ENCODE measurements around the gene CDH5. TPM values are rescaled to one million over a fixed set of nuclear protein-coding genes. Genes with fewer than 3 reads are reported as not detected.

CDH5 gene
- total and polyA plus RNA-seq, 2 of the 8 experiments (the other 6 are each of a cell fraction or from before 2014, with no cell fraction given) = 0.32 TPM

DNA sequence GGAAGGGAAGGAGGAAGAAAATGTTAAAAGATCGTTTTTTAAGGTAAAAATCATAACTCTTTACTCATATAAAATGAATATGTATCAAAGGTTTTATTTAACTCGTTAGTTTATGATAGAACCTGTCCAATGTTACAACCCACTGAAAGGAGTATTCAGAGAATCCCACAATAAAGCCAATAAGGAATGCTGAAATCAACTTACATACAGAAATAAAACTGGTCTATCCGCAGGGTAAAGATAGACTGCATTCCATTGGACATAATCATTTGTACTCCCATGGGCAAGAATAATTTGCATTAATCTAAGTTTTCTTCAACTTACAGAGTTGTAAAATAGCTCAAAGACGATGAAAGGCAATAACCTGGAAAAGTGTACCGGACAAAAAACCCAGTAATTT is 42.7 kb downstream of the CDH5 start (continued):
- TF ChIP-seq SIX5 (IDR thresholded peaks at IDR 0.05; ENCODE audit: low read depth, low read length) (no peak), TEAD4 (IDR thresholded peaks at IDR 0.05; ENCODE audit: low read depth, low read length) (no peak)

GRCh38 chr16:66412182-66412581 is 45.7 kb downstream of the CDH5 start:
- H3K4me3 ChIP-seq (ENCODE audit: extremely low read depth in 1 of 4, insufficient read depth in 2 of 4, low read depth in 3 of 4, low read length in 4 of 4) = no peak overlapping the region
- H2AK5ac ChIP-seq (ENCODE audit: low read depth, low read length) = no peak overlapping the region
- no peak overlapping the region for H3K4me2 ChIP-seq (ENCODE audit: insufficient read depth in 1 of 2, low read depth in 2 of 2, low read length in 2 of 2)
- no peak overlapping the region for H3K23ac ChIP-seq (ENCODE audit: insufficient read length)
- ChIA-PET CTCF (ENCODE audit: partially characterized antibody) (interaction anchor here (11.3 kb wide), 1 partner anchor 66 kb away, joined by 226 read pairs; no protein-coding TSS in a partner anchor), POLR2A (ENCODE audit: partially characterized antibody) (no interaction called here)
- H2BK20ac ChIP-seq (ENCODE audit: low read length) = no peak overlapping the region
- no peaks in the 10 kb centered on the region for H3K79me2 ChIP-seq (ENCODE audit: control insufficient read depth in 1 of 2, insufficient read depth in 2 of 2, low read length in 2 of 2)
- no peak overlapping the region for H4K8ac ChIP-seq (ENCODE audit: extremely low read depth, insufficient read depth, low read length)
- H2AFZ ChIP-seq (ENCODE audit: low read length) = no peak overlapping the region
- H4K91ac ChIP-seq (replicated peaks; ENCODE audit: insufficient read length, low read length) = no peak overlapping the region
- no peak overlapping the region for H3K9ac ChIP-seq (replicated peaks in 1 of 4; ENCODE audit: extremely low read depth in 1 of 4, low read depth in 3 of 4, low read length in 3 of 4)
- H3K79me1 ChIP-seq (ENCODE audit: low read depth, low read length) = no peaks in the 10 kb centered on the region
- H3K23me2 ChIP-seq (ENCODE audit: low read depth, low read length) = no peaks in the 10 kb centered on the region
- H4K5ac ChIP-seq (ENCODE audit: insufficient read length, low read depth, low read length) = no peak overlapping the region
- no peak overlapping the region for H2BK120ac ChIP-seq (replicated peaks; ENCODE audit: low read depth, low read length)
- H3K18ac ChIP-seq (ENCODE audit: extremely low read depth, low read length) = no peak overlapping the region
- H3K56ac ChIP-seq (replicated peaks; ENCODE audit: insufficient read length, low read depth, low read length) = no peak overlapping the region
- no peak overlapping the region for H2BK15ac ChIP-seq (ENCODE audit: low read length)
- H3K14ac ChIP-seq (ENCODE audit: insufficient read length) = no peak overlapping the region
- FAIRE-seq = no peak
- no peak overlapping the region for H3K27ac ChIP-seq (ENCODE audit: low read depth, low read length)
- no peaks in the 10 kb centered on the region for H3K36me3 ChIP-seq (ENCODE audit: control insufficient read depth in 2 of 4, insufficient read depth in 4 of 4, low read length in 3 of 4)
- peaks cover 0 to 2% (median 0%) of the 10 kb centered on the region in 4 experiments; a peak in 1 of 7 replicates for H3K27me3 ChIP-seq (replicated peaks in 1 of 4; ENCODE audit: control insufficient read depth in 3 of 4, extremely low read depth in 1 of 4, insufficient read depth in 3 of 4, low read length in 3 of 4)
- H3K4ac ChIP-seq (replicated peaks; ENCODE audit: insufficient read length, low read depth, low read length) = no peak overlapping the region
- H3K4me1 ChIP-seq (replicated peaks in 1 of 4; ENCODE audit: control insufficient read depth in 3 of 4, insufficient read depth in 4 of 4, low read length in 3 of 4) = no peaks in the 10 kb centered on the region
- no peaks in the 10 kb centered on the region for H4K20me1 ChIP-seq (replicated peaks in 1 of 2; ENCODE audit: control insufficient read depth in 1 of 2, insufficient read depth in 2 of 2, low read length in 2 of 2)
- no peak overlapping the region for H2BK12ac ChIP-seq (ENCODE audit: low read depth, low read length)
- DNase-seq (ENCODE audit: low read depth in 1 of 2, low spot score in 2 of 2) = no peak
- H3K9me3 ChIP-seq (ENCODE audit: insufficient read depth in 2 of 2, low read depth in 1 of 2, low read length in 1 of 2) = no peaks in the 10 kb centered on the region
- H2BK5ac ChIP-seq (ENCODE audit: low read depth, low read length) = no peak overlapping the region
- TF ChIP-seq CHD2 (IDR thresholded peaks at IDR 0.05; ENCODE audit: low read length) (no peak), TCF12 (IDR thresholded peaks at IDR 0.05; ENCODE audit: low read depth, low read length) (no peak), POLR2A (IDR thresholded peaks at IDR 0.05; ENCODE audit: control extremely low read depth in 1 of 2, low read depth in 2 of 2, low read length in 2 of 2) (no peak), TAF1 (IDR thresholded peaks at IDR 0.05; ENCODE audit: low read depth, low read length) (no peak), SRF (IDR thresholded peaks at IDR 0.05; ENCODE audit: low read depth, low read length) (no peak), GABPA (IDR thresholded peaks at IDR 0.05; ENCODE audit: borderline replicate concordance, insufficient read depth, low read length) (no peak), YY1 (IDR thresholded peaks at IDR 0.05; ENCODE audit: low read depth, low read length) (no peak), EZH2 (IDR thresholded peaks at IDR 0.05; ENCODE audit: low read depth, low read length, severe bottlenecking) (no peak)
- TF ChIP-seq, protein P1, sequence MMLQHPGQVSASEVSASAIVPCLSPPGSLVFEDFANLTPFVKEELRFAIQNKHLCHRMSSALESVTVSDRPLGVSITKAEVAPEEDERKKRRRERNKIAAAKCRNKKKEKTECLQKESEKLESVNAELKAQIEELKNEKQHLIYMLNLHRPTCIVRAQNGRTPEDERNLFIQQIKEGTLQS (IDR thresholded peaks at IDR 0.05; ENCODE audit: insufficient read depth, low read depth, low read length) = no peak
- TF ChIP-seq, protein P2, sequence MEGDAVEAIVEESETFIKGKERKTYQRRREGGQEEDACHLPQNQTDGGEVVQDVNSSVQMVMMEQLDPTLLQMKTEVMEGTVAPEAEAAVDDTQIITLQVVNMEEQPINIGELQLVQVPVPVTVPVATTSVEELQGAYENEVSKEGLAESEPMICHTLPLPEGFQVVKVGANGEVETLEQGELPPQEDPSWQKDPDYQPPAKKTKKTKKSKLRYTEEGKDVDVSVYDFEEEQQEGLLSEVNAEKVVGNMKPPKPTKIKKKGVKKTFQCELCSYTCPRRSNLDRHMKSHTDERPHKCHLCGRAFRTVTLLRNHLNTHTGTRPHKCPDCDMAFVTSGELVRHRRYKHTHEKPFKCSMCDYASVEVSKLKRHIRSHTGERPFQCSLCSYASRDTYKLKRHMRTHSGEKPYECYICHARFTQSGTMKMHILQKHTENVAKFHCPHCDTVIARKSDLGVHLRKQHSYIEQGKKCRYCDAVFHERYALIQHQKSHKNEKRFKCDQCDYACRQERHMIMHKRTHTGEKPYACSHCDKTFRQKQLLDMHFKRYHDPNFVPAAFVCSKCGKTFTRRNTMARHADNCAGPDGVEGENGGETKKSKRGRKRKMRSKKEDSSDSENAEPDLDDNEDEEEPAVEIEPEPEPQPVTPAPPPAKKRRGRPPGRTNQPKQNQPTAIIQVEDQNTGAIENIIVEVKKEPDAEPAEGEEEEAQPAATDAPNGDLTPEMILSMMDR (IDR thresholded peaks at IDR 0.05; ENCODE audit: control extremely low read depth in 1 of 3, insufficient read depth in 1 of 3, low read depth in 1 of 3, low read length in 3 of 3) = no peak
